Motor neuron (in vitro differentiated cells): Measurements from ENCODE around the gene LSAMP. TPM values are rescaled to one million over a fixed set of nuclear protein-coding genes. Genes with fewer than 3 reads are reported as not detected.
A peak's percentile ranks its signal among the peaks of the same experiment; 100 is the strongest.
"Not testable (repeated sequence)": the region's sequence is repeated elsewhere in the genome, so short reads cannot be mapped to it uniquely, and the experiment has no call there.

ENCODE experiments used
- ATAC-seq, 8 experiments: fragments of 200-7000 bp; cut with Tn5 transposase; replicated peaks in 6 of 8; 2 replicates each; pipeline ENCODE4 v1.8.0; 2021; ENCODE audit warnings: mild to moderate bottlenecking in 8 of 8, moderate library complexity in 8 of 8
- H3K27ac ChIP-seq, 2 donors: fragments of 250-450 bp; sonication (Bioruptor Pico); 2 replicates each; pipeline ENCODE4 v1.9.0; 2021; ENCODE audit warnings: antibody characterized with exemption in 2 of 2, mild to moderate bottlenecking in 2 of 2, moderate library complexity in 1 of 2
- H3K4me1 ChIP-seq, 2 donors: fragments of 250-450 bp; sonication (Bioruptor Pico); replicated peaks in 1 of 2; 2 replicates each; pipeline ENCODE4 v1.6.1; 2021; ENCODE audit warnings: antibody characterized with exemption in 2 of 2, mild to moderate bottlenecking in 2 of 2, moderate library complexity in 1 of 2
- H3K4me3 ChIP-seq, 5 donors: fragments of 250-450 bp; sonication (Bioruptor Pico); 2 replicates each; pipeline ENCODE4 v1.9.0; 2021; ENCODE audit warnings: antibody characterized with exemption in 5 of 5, mild to moderate bottlenecking in 5 of 5, moderate library complexity in 4 of 5
- WGBS, 10 experiments: fragments of 450-650 bp; shearing (Covaris generic); methylation state at CpG; one replicate each; pipeline ENCODE4 v1.0.0; 2022; 5-methylcytosine and 5-hydroxymethylcytosine counted together
- in situ Hi-C, 9 experiments: fragments of 400-800 bp; cut with MboI; loops; one replicate each; pipeline ENCODE4 v1.15.0; 2021; ENCODE audit warnings: low sequenced_read_pairs in 9 of 9, low pct_unique_long_range_greater_than_20kb in 2 of 9; ENCODE audit not compliant: unreplicated experiment in 9 of 9
- total RNA-seq, 8 experiments: library from RNA; unstranded; fragments of 300-600 nt; gene quantifications; 2 replicates each; pipeline versions ENCODE4 v1.2.3 to v1.2.4, GENCODE V29; 2022

LSAMP gene
- total RNA-seq, 8 experiments from 2014 or later = 24.4 to 76.5 (median 39.2) TPM

DNA sequence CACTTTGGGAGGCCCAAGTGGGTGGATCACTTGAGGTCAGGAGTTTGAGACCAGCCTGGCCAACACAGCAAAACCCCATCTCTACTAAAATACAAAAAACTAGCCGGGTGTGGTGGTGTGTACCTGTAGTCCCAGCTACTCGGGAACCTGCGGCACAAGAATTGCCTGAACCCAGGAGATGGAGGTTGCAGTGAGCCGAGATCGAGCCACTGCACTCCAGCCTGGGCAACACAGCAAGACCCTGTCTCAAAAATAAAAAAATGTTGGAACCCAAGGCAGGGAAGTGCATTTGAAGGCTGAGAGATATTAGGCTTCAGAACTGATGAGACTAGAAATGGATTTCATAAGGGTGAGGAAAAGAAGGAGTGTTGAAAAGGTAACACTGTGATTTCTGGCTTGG lies 600.6 kb downstream of the LSAMP start:
- in situ Hi-C loops = loop anchor here in 1 of 9 experiments (25.0 kb wide), 1 partner anchor 243 kb away; no protein-coding TSS in a partner anchor
- 84 to 100% (median 97%) methylated on average over 1 to 4 of the region's 5 CpGs; no CpG with 5 or more reads in 3 of the 10 experiments for WGBS, 10 experiments

DNA sequence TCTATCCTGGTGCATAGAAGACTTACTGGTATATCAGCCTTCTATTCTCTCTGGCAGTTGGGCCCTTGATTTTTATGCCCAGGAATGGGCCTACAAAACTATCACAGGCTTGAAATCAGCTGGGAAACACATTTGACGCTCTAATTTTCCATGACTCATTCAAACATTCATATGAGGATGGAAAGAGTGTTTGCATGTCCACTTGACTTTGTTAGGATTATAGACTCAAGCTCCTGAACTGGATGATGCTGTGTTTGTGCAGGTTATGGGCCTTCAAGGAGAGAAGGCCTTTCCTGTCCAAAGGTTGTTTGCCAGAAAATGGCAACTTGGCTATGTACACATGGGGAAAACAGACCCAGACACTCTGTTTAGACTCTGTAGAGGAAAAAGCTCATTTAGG lies 602.1 kb downstream of the LSAMP start:
- in situ Hi-C loops = loop anchor here in 1 of 9 experiments (25.0 kb wide), 1 partner anchor 244 kb away; no protein-coding TSS in a partner anchor
- Histone ChIP-seq H3K4me1 (no peaks in the 10 kb centered on the region), H3K27ac (no peak overlapping the region), H3K4me3 (no peak overlapping the region)
- ATAC-seq = no peak
- WGBS, 10 experiments = 0 to 100% (median 60%) methylated on average over 1 of the region's 1 CpG; no CpG with 5 or more reads in 5 of the 10 experiments

More for the DNA sequence above, 600.6 kb downstream of the LSAMP start:
- H3K27ac ChIP-seq, H3K4me3 ChIP-seq, H3K4me1 ChIP-seq, ATAC-seq: not testable (repeated sequence)

DNA sequence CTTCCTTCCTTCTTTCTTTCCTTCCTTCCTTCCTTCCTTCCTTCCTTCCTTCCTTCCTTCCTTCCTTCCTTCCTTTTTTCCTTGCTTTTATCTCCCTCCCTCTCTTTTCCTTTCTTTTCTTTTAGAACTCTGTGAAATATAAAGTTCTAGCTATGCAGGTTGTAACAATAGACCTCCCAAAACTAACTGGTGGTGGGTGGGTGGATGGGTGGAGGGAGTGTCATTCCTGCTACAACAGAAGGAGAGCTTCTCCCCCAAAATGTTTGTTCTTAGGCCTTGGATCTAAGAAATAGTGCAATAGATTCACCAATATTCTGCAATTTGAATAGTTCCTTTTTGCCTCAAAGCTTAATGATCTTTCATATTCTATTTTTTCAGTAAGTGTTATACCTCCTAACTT lies 606.0 kb downstream of the LSAMP start:
- no peak overlapping the region for H3K27ac ChIP-seq
- no peak overlapping the region for H3K4me3 ChIP-seq
- H3K4me1 ChIP-seq = no peaks in the 10 kb centered on the region
- ATAC-seq = no peak
- in situ Hi-C loops = loop anchor here in 1 of 9 experiments (25.0 kb wide), 1 partner anchor 248 kb away; no protein-coding TSS in a partner anchor

DNA sequence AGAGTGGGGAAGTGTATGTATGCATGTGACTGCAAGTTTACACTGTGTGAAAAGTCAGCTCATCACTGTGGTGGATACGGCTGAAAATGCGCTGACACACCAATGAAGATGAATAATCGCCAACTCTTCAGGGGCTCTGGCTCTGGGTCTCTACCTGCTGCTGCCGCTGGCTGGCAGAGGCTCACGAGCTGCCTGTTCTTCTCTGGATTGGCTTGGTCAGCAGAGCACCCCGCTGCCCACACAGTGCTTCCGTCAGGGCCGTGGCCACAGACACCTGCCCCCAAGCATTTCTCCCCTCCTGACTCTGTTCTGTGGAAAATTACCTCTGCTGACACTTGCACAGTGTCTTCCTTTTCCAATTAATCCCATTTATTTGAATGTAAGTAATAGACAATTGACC lies 606.5 kb downstream of the LSAMP start:
- in situ Hi-C loops = loop anchor here in 1 of 9 experiments (25.0 kb wide), 1 partner anchor 249 kb away; no protein-coding TSS in a partner anchor
- ATAC-seq = no peak
- 82 to 100% (median 92%) methylated on average over 1 to 4 of the region's 8 CpGs; no CpG with 5 or more reads in 5 of the 10 experiments for WGBS, 10 experiments
- Histone ChIP-seq H3K4me3 (no peak overlapping the region), H3K4me1 (no peaks in the 10 kb centered on the region), H3K27ac (no peak overlapping the region)

DNA sequence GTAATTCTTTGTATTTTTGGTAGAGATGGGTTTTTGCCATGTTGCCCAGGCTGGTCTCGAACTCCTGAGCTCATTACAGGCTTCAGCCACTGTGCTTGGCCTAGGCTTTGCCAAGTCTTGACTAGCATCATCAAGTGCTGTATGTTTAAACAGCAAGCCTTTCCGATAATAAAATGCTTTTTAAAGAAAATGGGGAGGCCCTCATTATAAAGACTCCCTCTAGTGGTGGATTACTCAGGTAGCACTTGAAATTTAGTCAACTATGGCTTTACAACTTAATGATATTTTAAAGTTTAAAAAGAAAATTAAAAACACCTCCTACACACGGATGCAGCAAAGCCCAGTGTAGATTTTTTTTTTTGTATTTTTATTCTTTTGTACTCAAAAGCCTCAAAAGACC lies 608.3 kb downstream of the LSAMP start:
- 35 to 86% (median 63%) methylated on average over 1 to 3 of the region's 3 CpGs; no CpG with 5 or more reads in 1 of the 10 experiments for WGBS, 10 experiments

DNA sequence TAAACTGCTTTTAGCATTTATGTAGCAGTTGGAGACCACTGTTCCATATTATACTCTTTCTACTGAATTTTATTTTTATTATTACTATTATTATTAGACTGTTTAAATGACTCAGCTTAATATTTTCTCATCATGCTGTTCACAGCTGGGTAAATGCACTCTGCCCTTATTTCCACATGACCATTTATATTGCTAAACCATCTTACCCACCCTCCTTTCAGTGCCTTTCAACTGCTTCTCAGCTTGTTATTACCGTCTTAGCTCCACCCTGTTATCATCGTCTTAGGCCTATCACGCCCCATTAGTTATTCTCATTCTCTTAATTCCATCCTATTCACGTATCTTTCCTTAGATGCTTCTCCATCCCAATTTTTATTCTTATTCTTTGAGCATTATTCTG lies 609.3 kb downstream of the LSAMP start:
- peak in 1 of 8 experiments; percentile 46 for ATAC-seq
- in situ Hi-C loops = loop anchor here in 1 of 9 experiments (25.0 kb wide), 1 partner anchor 251 kb away; no protein-coding TSS in a partner anchor
- Histone ChIP-seq H3K4me3 (no peak overlapping the region), H3K27ac (no peak overlapping the region), H3K4me1 (peaks cover 0 to 7% of the 10 kb centered on the region in 2 donors)
- WGBS, 10 experiments = 38 to 100% (median 77%) methylated on average over 3 to 4 of the region's 4 CpGs

More for the DNA sequence above, 608.3 kb downstream of the LSAMP start:
- Histone ChIP-seq H3K4me3 (no peak overlapping the region), H3K27ac (no peak overlapping the region), H3K4me1 (no peaks in the 10 kb centered on the region)
- ATAC-seq = no peak
- in situ Hi-C loops = loop anchor here in 1 of 9 experiments (25.0 kb wide), 1 partner anchor 250 kb away; no protein-coding TSS in a partner anchor

DNA sequence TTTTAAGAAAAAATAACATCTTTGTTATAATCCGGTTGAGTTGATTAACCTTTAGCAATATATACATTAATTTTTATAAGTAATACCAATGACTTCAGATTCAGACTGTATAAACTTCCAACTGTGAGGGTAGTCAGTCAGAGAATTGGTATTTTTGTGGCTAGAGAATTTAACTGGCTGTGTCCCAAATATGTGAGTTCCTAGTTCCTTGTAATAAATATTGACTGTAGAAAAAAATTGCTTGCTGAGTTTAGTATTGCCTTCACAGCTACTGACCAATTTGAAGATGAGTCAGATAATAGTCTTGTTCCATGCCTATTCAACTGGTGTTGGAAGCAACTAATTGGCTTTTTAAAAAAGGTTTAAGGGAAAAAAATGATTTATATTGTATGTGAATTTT lies 611.2 kb downstream of the LSAMP start:
- no peak overlapping the region for H3K4me3 ChIP-seq
- 45 to 100% (median 87%) methylated on average over 1 of the region's 1 CpG; no CpG with 5 or more reads in 2 of the 10 experiments for WGBS, 10 experiments
- peaks cover 0 to 12% of the 10 kb centered on the region in 2 donors for H3K4me1 ChIP-seq
- H3K27ac ChIP-seq = no peak overlapping the region
- ATAC-seq = no peak
- in situ Hi-C loops = loop anchor here in 1 of 9 experiments (25.0 kb wide), 1 partner anchor 253 kb away; no protein-coding TSS in a partner anchor

DNA sequence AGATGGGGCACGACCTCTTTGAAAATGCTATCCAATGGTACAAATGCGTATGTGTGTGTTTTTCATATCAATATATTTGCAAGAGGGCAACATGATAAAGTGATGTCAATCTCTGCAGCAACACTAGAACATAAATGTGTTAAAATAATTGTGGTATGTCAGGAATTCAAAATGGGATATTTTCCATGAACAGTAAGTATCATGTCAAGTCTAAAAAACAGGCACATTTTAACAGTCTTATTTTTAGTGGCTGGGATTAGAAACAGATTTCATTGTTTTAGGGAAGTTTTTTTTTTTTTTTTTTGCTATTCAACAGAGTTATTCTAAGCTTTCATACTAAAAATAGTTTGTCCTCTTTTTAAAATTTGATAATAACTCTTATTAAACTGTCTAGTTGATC lies 612.2 kb downstream of the LSAMP start:
- H3K4me3 ChIP-seq = no peak overlapping the region
- 0 to 100% (median 52%) methylated on average over 1 to 2 of the region's 2 CpGs; no CpG with 5 or more reads in 2 of the 10 experiments for WGBS, 10 experiments
- H3K4me1 ChIP-seq = peaks cover 0 to 13% of the 10 kb centered on the region in 2 donors
- no peak overlapping the region for H3K27ac ChIP-seq
- ATAC-seq = peak in 3 of 8 experiments; percentile 12 to 67 (median 45)
- in situ Hi-C loops = loop anchor here in 1 of 9 experiments (25.0 kb wide), 1 partner anchor 254 kb away; no protein-coding TSS in a partner anchor

DNA sequence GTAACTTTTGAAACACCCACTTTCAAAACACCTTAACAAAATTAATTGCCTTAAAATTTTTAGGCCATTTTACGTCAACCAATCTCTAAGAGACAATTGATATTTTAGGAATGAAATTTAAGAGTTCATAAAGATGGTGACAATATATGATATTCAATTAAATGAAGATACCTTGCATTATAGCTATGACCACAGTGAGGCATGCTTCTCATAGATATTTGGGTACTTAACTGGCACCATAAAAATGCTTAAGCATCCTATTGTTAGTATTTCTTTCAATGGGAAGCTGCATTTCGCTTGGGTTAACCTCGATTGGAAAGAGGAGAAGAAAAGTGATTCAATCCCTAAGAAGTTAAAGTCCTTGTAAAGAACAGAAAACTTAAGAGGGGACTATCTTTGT lies 613.0 kb downstream of the LSAMP start:
- ATAC-seq = no peak
- H3K4me3 ChIP-seq = no peak overlapping the region
- WGBS, 10 experiments = 42 to 96% (median 87%) methylated on average over 2 to 3 of the region's 3 CpGs
- in situ Hi-C loops = loop anchor here in 1 of 9 experiments (25.0 kb wide), 1 partner anchor 255 kb away; no protein-coding TSS in a partner anchor
- H3K27ac ChIP-seq = no peak overlapping the region
- H3K4me1 ChIP-seq = peaks cover 0 to 13% of the 10 kb centered on the region in 2 donors

DNA sequence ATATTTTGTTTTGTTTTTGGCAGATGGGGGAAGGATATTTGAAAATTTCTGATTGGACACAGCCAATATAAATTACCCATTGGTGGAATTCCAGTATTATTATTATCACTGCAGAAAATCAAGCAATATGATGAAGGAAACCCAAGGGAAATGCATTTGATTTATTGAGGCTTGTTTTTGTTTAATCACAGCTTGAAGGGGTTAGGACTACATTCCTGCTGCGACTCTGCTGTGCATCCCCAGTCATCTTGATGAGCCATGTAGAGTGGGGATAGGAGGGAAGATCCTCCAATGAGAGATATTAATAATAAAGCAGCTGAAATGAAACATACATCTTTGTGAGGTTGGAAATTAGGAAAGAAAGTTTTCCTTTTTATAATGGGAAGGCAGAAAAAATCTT lies 613.4 kb downstream of the LSAMP start:
- ATAC-seq = no peak
- no peak overlapping the region for H3K27ac ChIP-seq
- H3K4me3 ChIP-seq = no peak overlapping the region
- H3K4me1 ChIP-seq = peaks cover 0 to 15% of the 10 kb centered on the region in 2 donors
- in situ Hi-C loops = loop anchor here in 1 of 9 experiments (25.0 kb wide), 1 partner anchor 255 kb away; no protein-coding TSS in a partner anchor
- 17 to 100% (median 71%) methylated on average over 1 of the region's 1 CpG; no CpG with 5 or more reads in 4 of the 10 experiments for WGBS, 10 experiments

DNA sequence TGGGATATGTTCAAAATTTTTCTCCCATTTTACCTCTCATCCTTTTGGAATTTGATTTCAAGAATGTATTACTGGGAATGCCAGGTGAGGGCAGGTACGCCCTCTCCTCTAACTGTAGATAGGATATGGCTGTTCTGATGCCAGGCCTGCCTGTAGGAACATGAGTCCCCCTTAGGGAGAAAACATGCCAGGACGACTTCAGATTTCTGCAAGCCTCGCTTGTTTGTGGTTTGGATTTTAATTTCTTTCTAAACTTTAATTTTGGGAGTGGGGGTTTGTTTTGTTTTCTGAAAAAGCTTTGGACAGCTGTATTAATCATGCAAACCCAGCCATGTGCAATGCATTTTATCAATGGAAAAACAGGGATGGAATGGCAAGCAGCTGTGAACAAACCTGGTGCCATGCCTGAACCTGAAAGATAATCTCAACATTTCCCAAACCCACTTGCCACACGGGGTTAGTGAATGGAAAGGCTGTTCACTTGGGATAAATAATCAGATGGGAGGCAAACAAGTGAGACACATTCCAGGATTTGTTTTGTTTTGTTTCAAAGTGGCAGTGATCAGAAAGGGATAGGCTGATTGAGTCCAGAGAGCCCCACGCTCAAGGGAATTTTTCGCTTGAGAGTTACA lies 614.4 kb downstream of the LSAMP start:
- WGBS, 10 experiments = 0 to 94% (median 87%) methylated on average over 1 to 6 of the region's 6 CpGs
- H3K27ac ChIP-seq = no peak overlapping the region
- no peak overlapping the region for H3K4me3 ChIP-seq
- H3K4me1 ChIP-seq = peaks cover 0 to 15% of the 10 kb centered on the region in 2 donors
- ATAC-seq = no peak
- in situ Hi-C loops = loop anchor here in 1 of 9 experiments (25.0 kb wide), 1 partner anchor 256 kb away; no protein-coding TSS in a partner anchor

DNA sequence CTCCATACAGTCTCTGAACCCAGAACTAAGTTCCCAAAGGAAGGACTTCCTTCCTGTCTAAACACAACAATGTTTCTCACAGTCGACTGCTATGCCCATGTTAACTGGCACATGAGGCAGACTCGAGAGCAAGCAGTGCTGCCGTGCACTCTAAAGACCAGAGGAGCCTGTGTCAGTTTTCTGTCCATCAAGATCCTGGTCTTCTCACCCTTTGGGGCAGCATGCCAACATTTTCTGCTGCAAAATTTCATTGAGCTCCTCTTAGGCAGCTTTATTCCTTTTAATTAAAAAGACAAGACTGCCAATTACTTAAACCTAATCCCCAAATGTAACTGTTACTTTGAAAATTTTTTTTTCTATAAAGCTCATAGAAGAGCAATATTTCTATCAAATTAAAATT lies 616.9 kb downstream of the LSAMP start:
- 60 to 94% (median 80%) methylated on average over 1 to 3 of the region's 3 CpGs; no CpG with 5 or more reads in 3 of the 10 experiments for WGBS, 10 experiments
- H3K4me1 ChIP-seq = peaks cover 0 to 15% of the 10 kb centered on the region in 2 donors
- H3K27ac ChIP-seq = no peak overlapping the region
- ATAC-seq = no peak
- in situ Hi-C loops = loop anchor here in 2 of 9 experiments (10.0 to 25.0 kb wide), 2 partner anchors 259 to 926 kb away; no protein-coding TSS in a partner anchor
- H3K4me3 ChIP-seq = no peak overlapping the region

DNA sequence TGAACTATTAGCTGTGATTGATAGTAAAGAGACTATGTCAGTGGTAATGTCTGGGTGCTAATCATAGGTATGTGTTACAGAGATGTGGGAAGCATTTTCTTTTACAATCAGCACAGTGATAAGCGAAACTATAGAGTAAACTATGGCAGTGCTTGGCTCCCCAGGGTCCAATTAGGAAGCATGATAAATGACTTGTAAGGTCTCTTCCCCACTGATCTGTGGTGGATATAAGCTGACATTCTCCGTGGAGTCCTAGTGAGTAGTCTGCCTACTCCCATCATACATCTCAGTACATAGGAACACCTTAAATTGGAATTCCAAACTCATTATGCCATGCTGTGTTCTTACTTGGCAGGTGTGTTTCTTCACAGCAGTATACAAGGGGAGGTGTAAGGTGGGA lies 617.8 kb downstream of the LSAMP start:
- no peak overlapping the region for H3K27ac ChIP-seq
- no peak overlapping the region for H3K4me3 ChIP-seq
- WGBS, 10 experiments = 60 to 100% (median 86%) methylated on average over 1 to 2 of the region's 2 CpGs; no CpG with 5 or more reads in 5 of the 10 experiments
- peak in 2 of 8 experiments; percentile 67 to 69 for ATAC-seq
- H3K4me1 ChIP-seq = peaks cover 0 to 15% of the 10 kb centered on the region in 2 donors
- in situ Hi-C loops = loop anchor here in 2 of 9 experiments (10.0 to 25.0 kb wide), 2 partner anchors 260 to 927 kb away; no protein-coding TSS in a partner anchor
